OCI-LY1 (cell line): Measurements from ENCODE around the gene PNPLA7.

ENCODE experiments used
- H2AFZ ChIP-seq: fragments of 200-600 bp; sonication (generic), shearing (Covaris generic); 2 replicates; pipeline ENCODE4 v1.6.0; 2014; ENCODE audit warnings: antibody characterized with exemption, mild to moderate bottlenecking, low read length
- H3F3A ChIP-seq: fragments of 200-600 bp; sonication (generic), shearing (Covaris generic); 2 replicates; pipeline ENCODE4 v1.6.0; 2014; ENCODE audit warnings: mild to moderate bottlenecking, antibody characterized with exemption, low read length, moderate library complexity; ENCODE audit not compliant: insufficient read depth
- H3K27ac ChIP-seq: fragments of 200-600 bp; sonication (generic); 2 replicates; pipeline ENCODE4 v1.5.1; 2014; ENCODE audit warnings: low read length, mixed run types, mild to moderate bottlenecking, low read depth; ENCODE audit not compliant: poor library complexity, severe bottlenecking
- H3K27me3 ChIP-seq: fragments of 200-600 bp; sonication (generic); 2 replicates; pipeline ENCODE4 v1.6.0; 2014; ENCODE audit warnings: antibody characterized with exemption, mild to moderate bottlenecking, low read length, moderate library complexity; ENCODE audit not compliant: insufficient read depth
- H3K36me3 ChIP-seq: fragments of 200-600 bp; sonication (generic); 2 replicates; pipeline ENCODE4 v1.6.1; 2014; ENCODE audit warnings: mild to moderate bottlenecking, antibody characterized with exemption, low read length, moderate library complexity, mixed read lengths; ENCODE audit not compliant: insufficient read depth
- H3K4me1 ChIP-seq: fragments of 200-600 bp; sonication (generic); 2 replicates; pipeline ENCODE4 v1.5.1; 2014; ENCODE audit warnings: mild to moderate bottlenecking, low read length, moderate library complexity; ENCODE audit not compliant: insufficient read depth, severe bottlenecking
- H3K4me2 ChIP-seq: fragments of 200-600 bp; sonication (generic), shearing (Covaris generic); 2 replicates; pipeline ENCODE4 v1.6.1; 2014; ENCODE audit warnings: low read length
- H3K4me3 ChIP-seq: fragments of 200-600 bp; sonication (generic); 2 replicates; pipeline ENCODE4 v1.5.1; 2014; ENCODE audit warnings: low read length, low read depth, mild to moderate bottlenecking, mixed read lengths; ENCODE audit not compliant: poor library complexity, severe bottlenecking
- H3K79me2 ChIP-seq: fragments of 200-600 bp; shearing (Covaris generic); 2 replicates; pipeline ENCODE4 v1.6.1; 2016; ENCODE audit warnings: mixed run types, low read length, mixed read lengths; ENCODE audit not compliant: insufficient read depth
- H3K9ac ChIP-seq: fragments of 200-600 bp; sonication (generic), shearing (Covaris generic); 2 replicates; pipeline ENCODE4 v1.6.1; 2014; ENCODE audit warnings: mild to moderate bottlenecking, low read length, mixed read lengths
- H3K9me2 ChIP-seq: fragments of 200-600 bp; sonication (generic), shearing (Covaris generic); 2 replicates; pipeline ENCODE4 v1.6.1; 2014; ENCODE audit warnings: low read depth, mild to moderate bottlenecking, low read length, mixed read lengths
- H3K9me3 ChIP-seq: fragments of 200-600 bp; shearing (Covaris generic); 2 replicates; pipeline ENCODE4 v1.6.1; 2014; ENCODE audit warnings: low read length, mixed read lengths
- H4K20me1 ChIP-seq: fragments of 200-600 bp; sonication (generic), shearing (Covaris generic); 2 replicates; pipeline ENCODE4 v1.6.0; 2016; ENCODE audit warnings: mild to moderate bottlenecking, low read length; ENCODE audit not compliant: insufficient read depth
- EZH2 ChIP-seq: fragments of 200-600 bp; sonication (generic), shearing (Covaris generic); IDR thresholded peaks from 2 replicates; pipeline ENCODE4 v1.8.0; 2017; ENCODE audit warnings: borderline replicate concordance, mixed run types, mild to moderate bottlenecking, antibody characterized with exemption, low read length, moderate library complexity, mixed read lengths
- TF ChIP-seq, protein P1 (sequence below): fragments of 200-600 bp; sonication (generic), shearing (Covaris generic); IDR thresholded peaks from 2 replicates; pipeline ENCODE4 v1.5.1; 2017; ENCODE audit warnings: mild to moderate bottlenecking, antibody characterized with exemption, low read length, moderate library complexity, mixed read lengths

Gene PNPLA7

DNA sequence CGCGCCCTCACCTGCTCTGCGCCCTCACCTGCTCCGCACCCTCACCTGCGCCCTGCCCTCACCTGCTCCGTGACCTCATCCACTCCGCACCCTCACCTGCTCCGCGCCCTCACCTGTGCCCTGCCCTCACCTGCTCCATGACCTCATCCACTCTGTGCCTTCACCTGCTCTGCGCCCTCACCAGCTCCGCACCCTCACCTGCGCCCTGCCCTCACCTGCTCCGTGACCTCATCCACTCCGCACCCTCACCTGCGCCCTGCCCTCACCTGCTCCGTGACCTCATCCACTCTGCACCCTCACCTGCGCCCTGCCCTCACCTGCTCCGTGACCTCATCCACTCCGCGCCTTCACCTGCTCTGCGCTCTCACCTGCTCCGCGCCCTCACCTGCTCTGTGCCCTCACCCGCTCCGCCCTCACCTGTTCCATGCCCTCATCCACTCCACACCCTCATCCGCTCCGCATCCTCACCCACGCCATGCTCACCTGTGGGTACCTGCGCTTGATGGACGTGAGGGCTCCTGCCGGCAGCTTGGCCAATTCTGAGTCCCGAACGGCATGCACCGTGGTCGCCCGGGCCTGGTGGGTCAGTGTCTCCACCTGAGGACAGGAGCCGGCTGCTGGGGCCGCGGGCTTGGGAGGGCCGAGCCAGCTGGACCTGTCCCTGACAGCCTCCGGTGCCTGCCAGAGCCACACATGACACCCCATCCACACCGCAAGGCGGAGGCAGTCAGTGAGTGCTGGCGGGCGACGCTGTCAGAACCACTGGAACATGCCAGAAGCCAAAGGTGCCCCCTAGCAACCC lies 55.5 kb downstream of the PNPLA7 start:
- Histone ChIP-seq H3K79me2 (no peaks in the 10 kb centered on the region), H3K36me3 (no peaks in the 10 kb centered on the region), H3K4me1 (no peaks in the 10 kb centered on the region), H3K4me3 (no peak overlapping the region), H3K9ac (no peak overlapping the region), H2AFZ (no peak overlapping the region), H3K4me2 (no peak overlapping the region), H3K9me2 (no peaks in the 10 kb centered on the region), H3K27ac (no peak overlapping the region), H3K27me3 (no peaks in the 10 kb centered on the region), H3F3A (no peaks in the 10 kb centered on the region), H3K9me3 (no peaks in the 10 kb centered on the region), H4K20me1 (no peaks in the 10 kb centered on the region)
- no peak for TF ChIP-seq EZH2
- TF ChIP-seq, protein P1, sequence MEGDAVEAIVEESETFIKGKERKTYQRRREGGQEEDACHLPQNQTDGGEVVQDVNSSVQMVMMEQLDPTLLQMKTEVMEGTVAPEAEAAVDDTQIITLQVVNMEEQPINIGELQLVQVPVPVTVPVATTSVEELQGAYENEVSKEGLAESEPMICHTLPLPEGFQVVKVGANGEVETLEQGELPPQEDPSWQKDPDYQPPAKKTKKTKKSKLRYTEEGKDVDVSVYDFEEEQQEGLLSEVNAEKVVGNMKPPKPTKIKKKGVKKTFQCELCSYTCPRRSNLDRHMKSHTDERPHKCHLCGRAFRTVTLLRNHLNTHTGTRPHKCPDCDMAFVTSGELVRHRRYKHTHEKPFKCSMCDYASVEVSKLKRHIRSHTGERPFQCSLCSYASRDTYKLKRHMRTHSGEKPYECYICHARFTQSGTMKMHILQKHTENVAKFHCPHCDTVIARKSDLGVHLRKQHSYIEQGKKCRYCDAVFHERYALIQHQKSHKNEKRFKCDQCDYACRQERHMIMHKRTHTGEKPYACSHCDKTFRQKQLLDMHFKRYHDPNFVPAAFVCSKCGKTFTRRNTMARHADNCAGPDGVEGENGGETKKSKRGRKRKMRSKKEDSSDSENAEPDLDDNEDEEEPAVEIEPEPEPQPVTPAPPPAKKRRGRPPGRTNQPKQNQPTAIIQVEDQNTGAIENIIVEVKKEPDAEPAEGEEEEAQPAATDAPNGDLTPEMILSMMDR: no peak

- no peak for TF ChIP-seq EZH2
- TF ChIP-seq, protein P1: no peak
- no peak overlapping the region for H2AFZ ChIP-seq
- no peaks in the 10 kb centered on the region for H3K36me3 ChIP-seq
- no peaks in the 10 kb centered on the region for H3K79me2 ChIP-seq
- no peaks in the 10 kb centered on the region for H3K9me2 ChIP-seq
- H3K4me2 ChIP-seq: no peak overlapping the region
- no peaks in the 10 kb centered on the region for H3F3A ChIP-seq
- H3K27ac ChIP-seq: no peak overlapping the region
- no peak overlapping the region for H3K9ac ChIP-seq
- no peaks in the 10 kb centered on the region for H3K27me3 ChIP-seq
- no peaks in the 10 kb centered on the region for H4K20me1 ChIP-seq
- no peak overlapping the region for H3K4me3 ChIP-seq
- no peaks in the 10 kb centered on the region for H3K4me1 ChIP-seq
- no peaks in the 10 kb centered on the region for H3K9me3 ChIP-seq
Observed at GRCh38 chr9:137494104-137494544, 56.1 kb downstream of the PNPLA7 start.

DNA sequence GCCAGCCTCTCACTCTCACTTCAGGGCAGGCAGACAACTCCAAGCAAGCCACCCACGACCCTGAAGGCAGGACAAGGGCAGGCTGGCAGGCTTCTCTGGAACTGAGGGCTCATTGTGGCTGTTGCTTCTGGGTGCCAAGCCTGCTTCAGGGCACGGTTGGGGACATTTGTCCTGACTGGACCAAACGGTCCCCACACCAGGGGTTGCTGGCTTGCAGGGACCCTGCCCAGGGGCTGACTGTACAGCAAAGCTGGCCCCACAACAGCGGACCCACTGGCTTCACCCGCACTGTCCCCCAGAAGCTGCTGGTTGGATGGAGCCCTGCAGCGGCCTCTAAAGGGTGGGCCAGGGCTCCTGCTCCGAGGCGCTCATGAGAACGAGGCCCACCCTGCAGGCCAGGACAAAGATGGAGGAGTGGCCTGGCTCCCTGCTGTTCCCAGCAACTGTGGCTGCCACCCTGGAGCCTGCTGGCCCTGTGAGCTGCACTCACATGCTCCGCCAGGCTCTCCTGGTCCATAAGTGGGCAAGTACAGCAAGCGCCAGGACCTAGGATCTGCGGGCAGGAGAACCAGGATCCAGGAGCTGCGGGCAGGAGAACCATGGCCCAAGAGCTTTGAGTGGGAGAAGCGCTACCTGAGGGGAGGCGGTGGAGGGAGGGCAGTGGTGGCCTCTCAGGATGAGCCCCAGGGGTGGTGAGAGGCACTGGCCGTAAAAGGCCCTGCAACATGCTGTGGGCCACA lies 56.7 kb downstream of the PNPLA7 start:
- Histone ChIP-seq H3K79me2 (no peaks in the 10 kb centered on the region), H4K20me1 (no peaks in the 10 kb centered on the region), H3K4me3 (no peak overlapping the region), H3K27me3 (no peaks in the 10 kb centered on the region), H2AFZ (no peak overlapping the region), H3K4me1 (no peaks in the 10 kb centered on the region), H3K9me3 (no peaks in the 10 kb centered on the region), H3K27ac (no peak overlapping the region), H3K4me2 (no peak overlapping the region), H3K9ac (no peak overlapping the region), H3F3A (no peaks in the 10 kb centered on the region), H3K36me3 (no peaks in the 10 kb centered on the region), H3K9me2 (no peaks in the 10 kb centered on the region)
- no peak for TF ChIP-seq EZH2
- TF ChIP-seq, protein P1: no peak
